Measurements from ENCODE around the gene BRINP2. TPM values are rescaled to one million over a fixed set of nuclear protein-coding genes. Genes with fewer than 3 reads are reported as not detected.

The BRINP2 gene
- total RNA-seq, 2 donors from 2014 or later, result not detected

- Histone ChIP-seq H3K4me3 (no peak overlapping the region), H3K9me3 (no peaks in the 10 kb centered on the region), H3K27me3 (no peaks in the 10 kb centered on the region), H3K36me3 (replicated peaks in 1 of 2; ENCODE audit: insufficient read depth in 1 of 2, low read depth in 2 of 2) (no peaks in the 10 kb centered on the region), H3K4me1 (peaks cover 9% of the 10 kb centered on the region), H3K27ac (no peak overlapping the region)
- ATAC-seq (no peak), DNase-seq (no peak)
- WGBS, 2 donors, result 7 to 14% methylated on average over 1 of the region's 1 CpG
- intact Hi-C loops (cut with DNase I), result no loop called here
- TF ChIP-seq POLR2A (IDR thresholded peaks at IDR 0.05), result no peak
- TF ChIP-seq, protein P1, sequence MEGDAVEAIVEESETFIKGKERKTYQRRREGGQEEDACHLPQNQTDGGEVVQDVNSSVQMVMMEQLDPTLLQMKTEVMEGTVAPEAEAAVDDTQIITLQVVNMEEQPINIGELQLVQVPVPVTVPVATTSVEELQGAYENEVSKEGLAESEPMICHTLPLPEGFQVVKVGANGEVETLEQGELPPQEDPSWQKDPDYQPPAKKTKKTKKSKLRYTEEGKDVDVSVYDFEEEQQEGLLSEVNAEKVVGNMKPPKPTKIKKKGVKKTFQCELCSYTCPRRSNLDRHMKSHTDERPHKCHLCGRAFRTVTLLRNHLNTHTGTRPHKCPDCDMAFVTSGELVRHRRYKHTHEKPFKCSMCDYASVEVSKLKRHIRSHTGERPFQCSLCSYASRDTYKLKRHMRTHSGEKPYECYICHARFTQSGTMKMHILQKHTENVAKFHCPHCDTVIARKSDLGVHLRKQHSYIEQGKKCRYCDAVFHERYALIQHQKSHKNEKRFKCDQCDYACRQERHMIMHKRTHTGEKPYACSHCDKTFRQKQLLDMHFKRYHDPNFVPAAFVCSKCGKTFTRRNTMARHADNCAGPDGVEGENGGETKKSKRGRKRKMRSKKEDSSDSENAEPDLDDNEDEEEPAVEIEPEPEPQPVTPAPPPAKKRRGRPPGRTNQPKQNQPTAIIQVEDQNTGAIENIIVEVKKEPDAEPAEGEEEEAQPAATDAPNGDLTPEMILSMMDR (IDR thresholded peaks at IDR 0.05), result no peak
These were observed 130.8 kb downstream of the BRINP2 start for GRCh38 chr1:177301425-177302124.

DNA sequence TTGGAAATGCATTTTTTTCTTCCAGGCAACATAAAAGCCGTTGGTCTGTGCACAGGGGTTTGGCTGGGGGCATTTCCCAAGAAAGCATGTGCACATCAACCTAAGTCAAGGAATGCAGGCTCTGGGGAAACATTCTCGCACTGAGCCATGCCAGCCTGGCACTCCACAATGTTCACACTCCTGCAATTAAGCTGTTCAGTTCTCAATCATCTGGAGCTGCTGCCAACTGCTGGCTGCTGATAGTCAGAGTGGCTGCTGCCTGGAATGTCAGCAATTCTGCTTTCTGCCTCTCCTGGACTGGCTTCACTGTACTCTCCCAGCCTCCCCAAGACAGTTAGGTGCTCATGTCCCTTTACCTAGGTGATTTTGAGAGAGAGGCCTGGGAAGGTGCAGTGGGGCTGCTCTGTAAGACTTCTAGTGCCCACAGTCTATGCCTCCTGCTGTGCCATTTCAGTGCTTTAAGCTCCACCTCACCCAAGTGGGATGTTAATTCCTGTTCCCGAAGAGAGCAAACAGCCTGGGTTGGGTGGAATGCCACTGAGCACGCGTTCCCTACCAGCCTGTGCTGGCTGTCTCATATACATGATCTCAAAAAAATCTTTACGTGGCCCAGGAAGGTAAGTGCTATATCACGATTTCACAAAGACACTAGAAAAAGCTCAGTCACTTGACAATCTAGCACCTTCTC, 131.7 kb downstream of the BRINP2 start:
- WGBS, 2 donors, result 54 to 57% methylated on average over 7 of the region's 7 CpGs
- no peaks in the 10 kb centered on the region for H3K36me3 ChIP-seq (replicated peaks in 1 of 2; ENCODE audit: insufficient read depth in 1 of 2, low read depth in 2 of 2)
- no peak for TF ChIP-seq POLR2A (IDR thresholded peaks at IDR 0.05)
- TF ChIP-seq, protein P1 (IDR thresholded peaks at IDR 0.05), result no peak
- ATAC-seq (peak; percentile 68), DNase-seq (peak; percentile 7 to 38 (median 14))
- intact Hi-C loops (cut with DNase I), result no loop called here
- H3K9me3 ChIP-seq, result no peaks in the 10 kb centered on the region
- no peaks in the 10 kb centered on the region for H3K27me3 ChIP-seq
- H3K27ac ChIP-seq, result peak overlapping the region in 2 of 4 donors; percentile 27 to 54
- H3K4me1 ChIP-seq, result peaks cover 9% of the 10 kb centered on the region
- no peak overlapping the region for H3K4me3 ChIP-seq

DNA sequence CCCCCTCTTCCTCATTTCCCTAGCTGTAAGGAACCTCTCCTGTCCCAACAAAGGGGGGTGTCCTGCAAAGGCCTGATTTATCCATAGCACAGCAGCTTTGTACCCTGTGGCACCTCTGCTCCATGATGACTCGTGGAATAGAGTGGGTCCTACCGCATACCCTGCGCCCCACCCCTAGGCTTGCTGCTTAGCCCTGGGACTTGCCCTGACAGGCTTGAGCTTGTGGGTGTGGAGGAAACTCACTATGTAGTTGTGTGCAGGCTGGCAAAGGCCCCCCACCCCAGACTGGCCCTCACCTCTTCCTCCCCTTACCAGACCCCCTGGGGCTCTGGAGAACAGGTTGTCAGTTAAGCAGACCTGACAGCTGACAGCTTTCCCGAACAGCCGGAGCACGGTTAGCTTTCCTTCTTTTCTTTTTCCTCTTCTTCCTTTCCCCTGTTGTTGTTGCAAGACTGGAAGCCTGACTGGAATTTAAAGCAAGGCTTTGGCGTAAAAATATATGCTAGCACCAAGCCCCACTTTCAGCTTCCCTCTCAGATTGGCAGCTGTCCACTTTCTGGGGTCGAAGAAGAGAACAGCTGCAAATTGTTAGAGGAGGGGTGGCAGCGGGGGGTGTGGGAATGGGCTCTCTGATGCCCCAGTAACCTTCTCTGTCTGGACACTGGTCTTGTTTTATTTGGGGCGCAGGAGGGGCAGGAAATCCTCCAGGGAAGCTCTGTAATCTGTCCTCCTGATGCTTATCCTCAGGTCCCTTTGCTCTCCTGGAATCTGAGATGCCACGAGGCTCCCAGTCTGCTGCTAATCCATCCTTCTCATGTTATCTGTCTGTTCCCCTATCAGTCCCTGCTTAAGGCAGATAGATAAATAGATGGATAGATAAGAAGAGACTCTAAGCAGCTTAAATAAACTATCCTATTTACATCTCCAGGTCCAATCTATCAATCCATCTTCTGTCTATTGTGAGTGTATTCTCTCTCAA, 134.6 kb downstream of the BRINP2 start:
- TF ChIP-seq, protein P1 (IDR thresholded peaks at IDR 0.05), result no peak
- TF ChIP-seq POLR2A (IDR thresholded peaks at IDR 0.05), result no peak
- 56% methylated on average over 9 to 11 of the region's 11 CpGs for WGBS, 2 donors
- intact Hi-C loops (cut with DNase I), result no loop called here

DNA sequence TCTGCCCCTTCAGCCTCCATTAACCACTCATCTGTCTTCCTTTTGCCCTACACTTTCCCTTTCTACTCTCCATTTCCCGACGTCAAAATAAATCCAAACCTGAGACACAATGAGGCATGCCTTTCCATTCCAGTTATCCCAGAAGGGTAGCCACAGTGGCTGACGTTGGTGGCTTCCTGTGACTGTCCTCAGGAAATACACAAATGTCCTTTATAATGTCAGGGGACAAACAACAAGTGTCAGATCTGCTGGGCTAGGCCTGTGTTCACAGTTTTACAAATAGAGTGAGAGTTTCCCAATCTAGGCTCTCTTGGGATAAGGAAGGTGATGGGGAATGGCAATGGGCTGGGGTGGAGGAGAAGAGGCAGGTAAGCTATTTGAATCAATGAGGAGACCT, 135.3 kb downstream of the BRINP2 start:
- 24 to 30% methylated on average over 3 of the region's 3 CpGs for WGBS, 2 donors

More for the DNA sequence above, 134.6 kb downstream of the BRINP2 start:
- Histone ChIP-seq H3K4me3 (no peak overlapping the region), H3K27ac (no peak overlapping the region), H3K27me3 (no peaks in the 10 kb centered on the region), H3K4me1 (peaks cover 9% of the 10 kb centered on the region), H3K9me3 (no peaks in the 10 kb centered on the region), H3K36me3 (replicated peaks in 1 of 2; ENCODE audit: insufficient read depth in 1 of 2, low read depth in 2 of 2) (no peaks in the 10 kb centered on the region)
- ATAC-seq (no peak), DNase-seq (no peak)

More for the DNA sequence above, 135.3 kb downstream of the BRINP2 start:
- ATAC-seq, result no peak
- H3K36me3 ChIP-seq (replicated peaks in 1 of 2; ENCODE audit: insufficient read depth in 1 of 2, low read depth in 2 of 2), result no peaks in the 10 kb centered on the region
- intact Hi-C loops (cut with DNase I), result no loop called here
- no peaks in the 10 kb centered on the region for H3K9me3 ChIP-seq
- no peak overlapping the region for H3K27ac ChIP-seq
- no peak for DNase-seq
- no peak overlapping the region for H3K4me3 ChIP-seq
- TF ChIP-seq POLR2A (IDR thresholded peaks at IDR 0.05), result no peak
- TF ChIP-seq, protein P1 (IDR thresholded peaks at IDR 0.05), result no peak
- no peaks in the 10 kb centered on the region for H3K27me3 ChIP-seq
- H3K4me1 ChIP-seq, result peaks cover 9% of the 10 kb centered on the region
